Measurements from ENCODE around the gene NEUROG1. TPM values are rescaled to one million over a fixed set of nuclear protein-coding genes. Genes with fewer than 3 reads are reported as not detected.

NEUROG1 gene
- total RNA-seq, 6 experiments from 2014 or later = not detected

DNA sequence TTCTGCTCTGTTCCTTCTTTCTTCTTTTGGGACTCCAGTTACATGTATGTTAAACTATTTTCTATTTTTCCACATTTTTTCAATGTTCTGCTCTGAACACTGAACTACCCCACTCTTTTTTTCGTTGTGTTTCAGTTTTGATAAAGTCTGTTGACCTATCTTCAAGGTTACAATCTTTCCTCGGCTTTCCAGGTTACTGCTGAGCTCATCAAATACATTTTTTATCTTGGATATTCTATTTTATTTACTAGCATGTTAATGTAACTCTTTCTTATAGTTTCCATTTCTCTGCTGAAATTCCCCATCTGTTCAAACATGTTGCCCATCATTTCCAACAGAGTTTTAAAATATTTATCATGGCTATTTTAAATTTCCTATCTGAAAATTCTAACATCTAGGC lies 13.8 kb downstream of the NEUROG1 start:
- H3K27me3 Mint-ChIP-seq (ENCODE audit: insufficient read depth) = peaks cover 15% of the 10 kb centered on the region
- no peak overlapping the region for H3K27ac Mint-ChIP-seq
- H3K4me3 Mint-ChIP-seq = no peak overlapping the region
- H3K36me3 Mint-ChIP-seq (ENCODE audit: low read depth) = no peaks in the 10 kb centered on the region
- no peaks in the 10 kb centered on the region for H3K9me3 Mint-ChIP-seq
- DNase-seq = no peak
- H3K4me1 Mint-ChIP-seq (ENCODE audit: low read depth) = no peaks in the 10 kb centered on the region
- TF ChIP-seq, protein P1, sequence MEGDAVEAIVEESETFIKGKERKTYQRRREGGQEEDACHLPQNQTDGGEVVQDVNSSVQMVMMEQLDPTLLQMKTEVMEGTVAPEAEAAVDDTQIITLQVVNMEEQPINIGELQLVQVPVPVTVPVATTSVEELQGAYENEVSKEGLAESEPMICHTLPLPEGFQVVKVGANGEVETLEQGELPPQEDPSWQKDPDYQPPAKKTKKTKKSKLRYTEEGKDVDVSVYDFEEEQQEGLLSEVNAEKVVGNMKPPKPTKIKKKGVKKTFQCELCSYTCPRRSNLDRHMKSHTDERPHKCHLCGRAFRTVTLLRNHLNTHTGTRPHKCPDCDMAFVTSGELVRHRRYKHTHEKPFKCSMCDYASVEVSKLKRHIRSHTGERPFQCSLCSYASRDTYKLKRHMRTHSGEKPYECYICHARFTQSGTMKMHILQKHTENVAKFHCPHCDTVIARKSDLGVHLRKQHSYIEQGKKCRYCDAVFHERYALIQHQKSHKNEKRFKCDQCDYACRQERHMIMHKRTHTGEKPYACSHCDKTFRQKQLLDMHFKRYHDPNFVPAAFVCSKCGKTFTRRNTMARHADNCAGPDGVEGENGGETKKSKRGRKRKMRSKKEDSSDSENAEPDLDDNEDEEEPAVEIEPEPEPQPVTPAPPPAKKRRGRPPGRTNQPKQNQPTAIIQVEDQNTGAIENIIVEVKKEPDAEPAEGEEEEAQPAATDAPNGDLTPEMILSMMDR (IDR thresholded peaks at IDR 0.05) = no peak

DNA sequence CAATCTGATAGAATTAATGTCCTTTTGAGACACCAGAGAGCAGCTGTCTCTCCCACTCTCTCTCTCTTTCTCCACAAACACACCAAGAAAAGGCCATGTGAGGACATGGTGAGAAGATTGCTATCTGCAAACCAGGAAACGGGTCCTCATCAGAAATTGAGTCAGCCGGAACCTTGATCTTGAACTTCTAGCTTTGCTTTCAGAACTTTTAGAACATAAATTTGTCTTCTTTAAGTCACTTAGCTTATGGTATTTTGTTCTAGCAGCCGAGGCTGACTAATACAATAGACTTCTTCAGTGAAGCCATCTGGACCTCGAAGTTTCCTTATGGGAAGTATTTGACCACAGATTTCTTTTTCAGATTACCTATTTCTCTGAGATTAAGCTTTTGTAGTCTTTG lies 18.1 kb downstream of the NEUROG1 start:
- Mint-ChIP-seq H3K4me3 (no peak overlapping the region), H3K27ac (no peak overlapping the region), H3K9me3 (no peaks in the 10 kb centered on the region), H3K4me1 (ENCODE audit: low read depth) (no peaks in the 10 kb centered on the region), H3K27me3 (ENCODE audit: insufficient read depth) (peaks cover 12% of the 10 kb centered on the region), H3K36me3 (ENCODE audit: low read depth) (no peaks in the 10 kb centered on the region)
- DNase-seq = no peak
- TF ChIP-seq, protein P1 (IDR thresholded peaks at IDR 0.05) = no peak

DNA sequence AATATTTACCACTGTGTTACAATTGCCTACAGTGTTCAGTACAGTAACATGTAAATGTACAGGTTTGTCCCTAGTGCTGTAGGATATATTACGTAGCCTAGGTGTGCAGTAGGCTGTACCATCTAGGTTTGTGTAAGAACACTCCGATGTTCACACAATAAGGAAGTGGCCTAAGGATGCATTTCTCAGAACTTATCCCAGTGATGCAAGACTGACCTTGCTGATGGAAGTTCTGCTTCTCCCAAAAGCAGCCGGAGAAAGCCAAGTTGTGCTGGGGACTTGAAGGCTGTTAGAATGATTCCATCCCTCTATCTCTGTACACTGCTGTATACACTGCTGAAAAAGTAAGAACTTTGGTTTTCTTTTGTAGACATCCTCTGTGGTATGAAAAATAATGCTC lies 21.6 kb downstream of the NEUROG1 start:
- no peak overlapping the region for H3K27ac Mint-ChIP-seq
- H3K27me3 Mint-ChIP-seq (ENCODE audit: insufficient read depth) = peaks cover 20% of the 10 kb centered on the region
- TF ChIP-seq, protein P1 (IDR thresholded peaks at IDR 0.05) = no peak
- DNase-seq = no peak
- no peaks in the 10 kb centered on the region for H3K4me1 Mint-ChIP-seq (ENCODE audit: low read depth)
- no peak overlapping the region for H3K4me3 Mint-ChIP-seq
- no peaks in the 10 kb centered on the region for H3K36me3 Mint-ChIP-seq (ENCODE audit: low read depth)
- H3K9me3 Mint-ChIP-seq = no peaks in the 10 kb centered on the region

DNA sequence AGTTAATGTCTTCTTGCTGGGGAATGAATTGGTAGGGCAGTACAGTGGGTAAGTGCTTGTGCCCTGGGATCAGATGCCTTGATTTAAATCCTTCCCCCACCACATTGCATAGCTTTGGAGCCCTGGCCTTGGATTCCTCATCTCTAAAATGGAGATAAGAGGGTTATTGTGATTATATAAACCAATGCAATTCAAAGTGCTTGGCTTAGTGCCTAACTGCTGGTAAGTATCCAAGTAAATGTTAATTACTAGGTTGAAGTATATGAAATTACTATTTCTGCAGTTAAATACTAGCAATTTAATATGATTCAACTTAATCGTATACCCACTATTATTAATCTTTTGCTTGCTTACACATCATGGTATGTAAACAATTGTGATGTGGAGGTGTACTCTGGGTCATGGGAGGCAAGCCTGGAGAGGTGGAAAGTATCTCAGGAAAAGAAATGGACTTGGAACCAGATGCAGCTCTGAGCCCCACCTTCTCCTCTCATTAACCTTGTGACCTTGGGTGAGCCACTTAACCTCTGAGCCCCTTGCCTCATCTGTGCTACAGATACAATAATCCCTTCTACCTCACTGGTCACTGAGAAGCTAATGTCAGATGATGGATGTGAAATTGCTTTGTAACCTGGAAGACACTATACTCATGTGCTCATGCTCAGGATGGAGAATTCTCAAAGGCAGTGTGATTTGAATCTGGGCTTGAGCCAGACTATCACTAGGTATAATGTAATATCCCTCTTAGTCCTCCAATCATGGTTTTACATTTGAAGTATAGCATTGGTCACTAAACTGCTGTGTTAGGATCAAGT lies 23.8 kb downstream of the NEUROG1 start:
- Mint-ChIP-seq H3K4me3 (no peak overlapping the region), H3K36me3 (ENCODE audit: low read depth) (no peaks in the 10 kb centered on the region), H3K4me1 (ENCODE audit: low read depth) (no peaks in the 10 kb centered on the region), H3K9me3 (no peaks in the 10 kb centered on the region), H3K27ac (no peak overlapping the region), H3K27me3 (ENCODE audit: insufficient read depth) (peaks cover 26% of the 10 kb centered on the region)
- DNase-seq = no peak
- TF ChIP-seq, protein P1 (IDR thresholded peaks at IDR 0.05) = no peak

DNA sequence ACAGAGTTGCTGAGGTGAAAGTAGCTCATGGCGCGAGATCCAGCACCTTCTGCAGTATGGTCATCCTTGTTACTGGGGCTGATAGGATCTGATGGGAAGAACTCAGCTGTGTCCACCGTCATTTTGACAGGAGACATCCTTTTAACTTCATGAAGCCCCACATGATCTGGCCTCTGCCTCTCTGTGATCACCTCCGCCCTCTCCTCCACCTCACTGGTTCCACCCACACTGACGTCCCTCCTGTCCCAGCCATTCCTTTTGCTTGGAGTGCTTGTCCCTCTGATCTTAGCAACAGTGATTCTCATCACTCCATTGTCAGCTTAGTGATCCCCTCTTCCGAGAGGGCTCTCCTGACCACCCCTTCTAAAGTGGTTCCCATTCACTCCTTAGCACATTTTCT lies 25.8 kb downstream of the NEUROG1 start:
- Mint-ChIP-seq H3K9me3 (no peaks in the 10 kb centered on the region), H3K27me3 (ENCODE audit: insufficient read depth) (peaks cover 24% of the 10 kb centered on the region), H3K4me1 (ENCODE audit: low read depth) (0 out of 2 replicates have a peak, but pooled peaks cover 5% of the 10 kb centered on the region), H3K36me3 (ENCODE audit: low read depth) (no peaks in the 10 kb centered on the region), H3K4me3 (no peak overlapping the region), H3K27ac (no peak overlapping the region)
- TF ChIP-seq, protein P1 (IDR thresholded peaks at IDR 0.05) = no peak
- no peak for DNase-seq

Measured in HFFc6 (cell line).